Measurements from ENCODE around the gene DYNLL2.

DYNLL2 gene

GRCh38 chr17:58111676-58112075 is 28.5 kb downstream of the DYNLL2 start:
- TF ChIP-seq CTCF (IDR thresholded peaks at IDR 0.05): no peak
- Mint-ChIP-seq H3K4me1 (no peaks in the 10 kb centered on the region), H3K36me3 (ENCODE audit: low read depth) (no peaks in the 10 kb centered on the region), H3K9me3 (peaks cover 9% of the 10 kb centered on the region), H3K27ac (no peak overlapping the region), H3K4me3 (no peak overlapping the region), H3K27me3 (ENCODE audit: low read depth, poor library complexity) (peaks cover 58% of the 10 kb centered on the region)
- no peak for DNase-seq

DNA sequence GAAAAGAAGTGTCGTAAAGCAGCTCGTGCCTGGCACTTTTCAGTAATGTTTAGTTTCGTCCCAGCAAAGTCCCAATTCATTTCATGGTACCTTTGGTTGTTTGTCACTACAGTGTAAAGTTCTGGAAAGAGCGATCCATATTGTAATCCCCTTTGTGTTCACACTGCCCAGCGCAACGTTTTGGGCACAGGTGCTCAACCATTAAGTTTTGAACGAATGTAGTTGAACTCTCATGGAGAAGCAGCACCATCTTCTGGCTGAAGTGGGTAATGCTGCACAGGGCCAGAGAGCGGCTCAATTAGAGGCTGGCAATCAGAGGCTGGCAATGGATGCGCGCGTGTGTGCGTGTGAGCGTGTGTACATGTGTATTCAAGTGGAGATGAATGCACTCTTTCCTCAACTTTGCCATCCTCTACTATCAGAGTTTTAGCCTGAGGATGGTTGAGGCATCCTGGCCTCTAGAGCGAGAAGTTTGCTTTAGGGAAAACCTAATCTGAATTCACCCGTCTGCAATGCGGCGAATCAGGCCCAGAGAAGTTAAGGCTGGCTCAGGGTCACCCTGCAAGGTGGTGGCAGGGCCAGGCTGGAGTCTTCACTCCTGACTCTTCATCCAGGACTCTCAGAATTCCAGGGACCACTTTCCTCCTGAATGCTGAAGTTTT is 29.9 kb downstream of the DYNLL2 start:
- no peaks in the 10 kb centered on the region for H3K4me1 Mint-ChIP-seq
- DNase-seq: peak; percentile 90

DNA sequence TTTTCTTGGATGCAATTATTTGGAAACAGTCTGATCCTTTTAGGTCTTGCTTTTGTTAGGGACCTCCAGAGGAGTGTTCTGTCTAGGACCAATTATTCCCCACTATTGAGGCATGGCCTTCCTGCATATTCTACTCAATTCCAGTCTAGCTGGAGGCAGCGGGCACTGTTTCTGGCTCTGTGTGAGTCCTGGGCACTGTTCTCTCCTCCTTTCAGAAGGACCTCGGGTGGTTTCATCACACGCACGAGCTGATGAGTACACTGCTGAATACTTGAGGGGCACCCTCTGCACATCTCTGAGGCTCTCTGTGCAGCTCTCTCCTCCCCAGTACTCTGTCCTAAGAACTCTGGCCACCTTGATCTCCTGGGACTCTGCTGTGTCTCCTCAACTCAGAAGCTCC is 30.7 kb downstream of the DYNLL2 start:
- H3K4me1 Mint-ChIP-seq: no peaks in the 10 kb centered on the region
- H3K4me3 Mint-ChIP-seq: no peak overlapping the region
- H3K36me3 Mint-ChIP-seq (ENCODE audit: low read depth): no peaks in the 10 kb centered on the region
- no peak for TF ChIP-seq CTCF (IDR thresholded peaks at IDR 0.05)
- no peaks in the 10 kb centered on the region for H3K9me3 Mint-ChIP-seq
- H3K27me3 Mint-ChIP-seq (ENCODE audit: low read depth, poor library complexity): peaks cover 75% of the 10 kb centered on the region
- H3K27ac Mint-ChIP-seq: no peak overlapping the region
- no peak for DNase-seq

More for the DNA sequence above, 29.9 kb downstream of the DYNLL2 start:
- Mint-ChIP-seq H3K4me3 (no peak overlapping the region), H3K27me3 (ENCODE audit: low read depth, poor library complexity) (peaks cover 66% of the 10 kb centered on the region), H3K9me3 (no peaks in the 10 kb centered on the region), H3K36me3 (ENCODE audit: low read depth) (no peaks in the 10 kb centered on the region), H3K27ac (no peak overlapping the region)
- peak; percentile 96 for TF ChIP-seq CTCF (IDR thresholded peaks at IDR 0.05)

DNA sequence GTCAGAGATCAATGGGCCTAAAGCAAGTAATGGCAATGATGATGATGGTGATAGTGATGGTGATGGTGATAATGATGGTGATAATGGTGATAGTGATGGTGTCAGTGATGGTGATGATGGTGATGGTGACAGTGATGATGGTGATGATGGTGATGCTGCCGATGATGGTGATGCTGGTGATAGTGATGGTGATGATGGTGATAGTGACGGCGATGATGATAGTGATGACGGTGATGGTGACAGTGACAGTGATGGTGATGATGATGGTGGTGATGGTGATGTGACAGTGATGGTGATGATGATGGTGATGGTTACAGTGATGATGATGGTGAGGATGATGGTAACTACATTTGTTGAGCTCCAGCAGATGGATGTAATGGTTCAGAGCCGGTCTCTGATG is 34.2 kb downstream of the DYNLL2 start:
- Mint-ChIP-seq H3K4me1 (no peaks in the 10 kb centered on the region), H3K36me3 (ENCODE audit: low read depth) (no peaks in the 10 kb centered on the region), H3K27me3 (ENCODE audit: low read depth, poor library complexity) (peaks cover 72% of the 10 kb centered on the region), H3K9me3 (no peaks in the 10 kb centered on the region), H3K27ac (no peak overlapping the region), H3K4me3 (no peak overlapping the region)
- no peak for DNase-seq
- no peak for TF ChIP-seq CTCF (IDR thresholded peaks at IDR 0.05)

DNA sequence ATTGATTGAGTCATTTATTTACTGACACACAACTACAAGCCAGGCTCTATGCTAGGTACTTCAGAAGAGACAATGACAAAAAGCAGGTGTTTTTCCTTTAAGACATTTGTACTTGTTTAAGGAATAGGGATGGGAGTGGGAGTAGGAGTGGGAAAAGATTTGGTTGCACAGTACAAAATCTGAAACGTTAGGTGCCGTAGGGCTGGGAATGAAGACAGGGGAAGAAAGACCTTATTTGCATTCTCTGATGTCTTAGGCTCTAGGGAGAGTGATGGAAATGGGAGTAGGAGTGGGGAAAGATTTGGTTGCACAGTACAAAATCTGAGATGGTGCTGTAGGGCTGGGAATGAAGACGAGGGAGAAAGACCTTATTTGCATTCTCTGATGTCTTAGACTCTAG is 36.3 kb downstream of the DYNLL2 start:
- no peaks in the 10 kb centered on the region for H3K9me3 Mint-ChIP-seq
- H3K4me3 Mint-ChIP-seq: no peak overlapping the region
- H3K27ac Mint-ChIP-seq: no peak overlapping the region
- no peak for TF ChIP-seq CTCF (IDR thresholded peaks at IDR 0.05)
- peaks cover 68% of the 10 kb centered on the region for H3K27me3 Mint-ChIP-seq (ENCODE audit: low read depth, poor library complexity)
- H3K4me1 Mint-ChIP-seq: no peaks in the 10 kb centered on the region
- no peaks in the 10 kb centered on the region for H3K36me3 Mint-ChIP-seq (ENCODE audit: low read depth)
- no peak for DNase-seq

- Mint-ChIP-seq H3K9me3 (no peaks in the 10 kb centered on the region), H3K36me3 (ENCODE audit: low read depth) (no peaks in the 10 kb centered on the region), H3K4me1 (no peaks in the 10 kb centered on the region), H3K27me3 (ENCODE audit: low read depth, poor library complexity) (peaks cover 61% of the 10 kb centered on the region), H3K27ac (no peak overlapping the region), H3K4me3 (no peak overlapping the region)
- peak; percentile 73 for DNase-seq
- no peak for TF ChIP-seq CTCF (IDR thresholded peaks at IDR 0.05)
Observed at GRCh38 chr17:58120195-58120822, 37.1 kb downstream of the DYNLL2 start.
